GM10266 (cell line): Measurements from ENCODE around the gene BPTF.
"Not testable (repeated sequence)": the region's sequence is repeated elsewhere in the genome, so short reads cannot be mapped to it uniquely, and the experiment has no call there.

Source experiments
- DNase-seq: peaks from one replicate; pipeline ENCODE4 v3.0.0; 2012; ENCODE audit errors: extremely low spot score
- TF ChIP-seq, protein P1 (sequence below): IDR thresholded peaks from 2 replicates; pipeline ENCODE4 v1.5.1; 2012; ENCODE audit warnings: mild to moderate bottlenecking, low read depth; ENCODE audit not compliant: control insufficient read depth, insufficient read depth; ENCODE audit errors: missing control alignments

Gene BPTF

DNA sequence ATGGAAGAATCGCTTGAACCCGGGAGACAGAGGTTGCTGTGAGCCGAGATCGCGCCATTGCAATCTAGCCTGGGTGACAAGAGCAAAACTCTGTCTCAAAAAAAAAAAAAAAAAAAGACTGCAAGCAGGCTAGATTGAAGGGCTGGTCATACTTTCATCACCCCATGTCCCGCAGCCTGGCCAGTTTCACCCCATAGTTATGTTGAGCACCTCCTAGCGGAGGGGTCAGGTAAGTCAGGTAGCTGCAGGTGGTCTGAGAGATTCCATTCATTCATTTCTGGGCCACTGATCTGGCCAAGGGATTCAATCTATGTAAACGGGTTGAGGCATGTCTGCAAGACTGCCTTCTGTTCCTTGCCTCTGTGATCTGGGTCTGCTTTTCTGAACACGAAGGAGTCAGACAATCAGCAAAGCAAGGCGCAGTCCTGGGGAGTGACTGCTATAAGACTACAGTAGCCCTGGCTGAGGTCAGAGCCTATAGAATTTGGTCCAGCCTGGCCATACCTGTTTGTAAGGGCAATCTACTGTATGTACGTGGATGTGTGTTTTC, 23.6 kb upstream of the BPTF start:
- DNase-seq: no peak
- TF ChIP-seq, protein P1, sequence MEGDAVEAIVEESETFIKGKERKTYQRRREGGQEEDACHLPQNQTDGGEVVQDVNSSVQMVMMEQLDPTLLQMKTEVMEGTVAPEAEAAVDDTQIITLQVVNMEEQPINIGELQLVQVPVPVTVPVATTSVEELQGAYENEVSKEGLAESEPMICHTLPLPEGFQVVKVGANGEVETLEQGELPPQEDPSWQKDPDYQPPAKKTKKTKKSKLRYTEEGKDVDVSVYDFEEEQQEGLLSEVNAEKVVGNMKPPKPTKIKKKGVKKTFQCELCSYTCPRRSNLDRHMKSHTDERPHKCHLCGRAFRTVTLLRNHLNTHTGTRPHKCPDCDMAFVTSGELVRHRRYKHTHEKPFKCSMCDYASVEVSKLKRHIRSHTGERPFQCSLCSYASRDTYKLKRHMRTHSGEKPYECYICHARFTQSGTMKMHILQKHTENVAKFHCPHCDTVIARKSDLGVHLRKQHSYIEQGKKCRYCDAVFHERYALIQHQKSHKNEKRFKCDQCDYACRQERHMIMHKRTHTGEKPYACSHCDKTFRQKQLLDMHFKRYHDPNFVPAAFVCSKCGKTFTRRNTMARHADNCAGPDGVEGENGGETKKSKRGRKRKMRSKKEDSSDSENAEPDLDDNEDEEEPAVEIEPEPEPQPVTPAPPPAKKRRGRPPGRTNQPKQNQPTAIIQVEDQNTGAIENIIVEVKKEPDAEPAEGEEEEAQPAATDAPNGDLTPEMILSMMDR: no peak

DNA sequence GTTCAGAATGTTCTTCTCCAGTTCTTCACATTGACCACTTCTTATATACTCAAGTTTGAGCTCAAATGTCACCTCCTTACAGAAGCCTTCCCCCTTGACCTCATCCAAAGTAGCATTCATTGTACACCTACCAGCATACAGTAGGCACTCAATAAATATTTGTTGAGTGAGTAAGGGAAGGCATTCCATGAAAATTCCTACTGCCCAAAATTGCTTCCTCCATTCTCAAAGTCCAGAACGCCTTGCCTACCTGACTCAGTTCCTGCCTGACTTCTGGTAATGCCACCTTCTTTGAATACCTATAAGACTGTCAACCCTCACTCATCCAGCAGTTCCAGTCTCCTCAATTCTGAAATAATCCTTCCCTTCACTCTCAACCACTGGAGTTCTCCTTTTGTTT, 14.8 kb upstream of the BPTF start:
- TF ChIP-seq, protein P1: no peak
- no peak for DNase-seq

DNA sequence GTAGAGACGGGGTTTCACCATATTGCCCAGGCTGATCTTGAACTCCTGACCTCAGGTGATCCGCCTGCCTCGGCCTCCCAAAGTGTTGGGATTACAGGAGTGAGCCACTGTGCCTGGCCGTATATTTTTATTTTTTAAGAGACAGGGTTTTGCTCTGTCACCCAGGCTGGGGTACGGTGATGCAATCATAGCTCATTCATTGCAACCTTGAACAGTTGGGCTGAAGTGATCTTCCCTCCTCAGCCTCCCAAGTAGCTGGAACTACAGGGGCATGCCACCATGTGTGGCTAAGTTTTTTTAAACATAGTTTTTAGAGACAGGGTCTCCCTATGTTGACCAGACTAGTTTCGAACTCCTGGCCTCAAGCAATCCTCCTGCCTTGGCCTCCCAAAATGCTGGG, 12.9 kb upstream of the BPTF start:
- DNase-seq: not testable (repeated sequence)

DNA sequence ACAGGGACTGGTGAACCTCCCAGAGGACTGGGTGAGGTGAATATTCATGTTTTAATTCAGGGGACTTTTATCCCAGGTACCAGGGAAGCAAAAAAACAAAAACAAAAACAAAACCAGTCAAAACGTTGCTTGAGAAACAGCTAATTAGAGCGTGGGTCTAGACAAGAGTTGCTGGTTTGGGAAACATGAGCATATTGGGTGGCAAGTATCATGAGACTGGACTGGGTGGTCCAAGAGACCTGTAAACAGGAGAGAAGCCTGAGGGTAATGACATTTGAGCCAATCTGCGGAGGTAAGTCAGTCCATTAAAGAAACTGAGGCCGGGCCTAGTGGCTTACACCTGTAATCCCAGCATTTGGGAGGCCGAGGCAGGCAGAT, 11.5 kb upstream of the BPTF start:
- TF ChIP-seq, protein P1: no peak
- DNase-seq: no peak

DNA sequence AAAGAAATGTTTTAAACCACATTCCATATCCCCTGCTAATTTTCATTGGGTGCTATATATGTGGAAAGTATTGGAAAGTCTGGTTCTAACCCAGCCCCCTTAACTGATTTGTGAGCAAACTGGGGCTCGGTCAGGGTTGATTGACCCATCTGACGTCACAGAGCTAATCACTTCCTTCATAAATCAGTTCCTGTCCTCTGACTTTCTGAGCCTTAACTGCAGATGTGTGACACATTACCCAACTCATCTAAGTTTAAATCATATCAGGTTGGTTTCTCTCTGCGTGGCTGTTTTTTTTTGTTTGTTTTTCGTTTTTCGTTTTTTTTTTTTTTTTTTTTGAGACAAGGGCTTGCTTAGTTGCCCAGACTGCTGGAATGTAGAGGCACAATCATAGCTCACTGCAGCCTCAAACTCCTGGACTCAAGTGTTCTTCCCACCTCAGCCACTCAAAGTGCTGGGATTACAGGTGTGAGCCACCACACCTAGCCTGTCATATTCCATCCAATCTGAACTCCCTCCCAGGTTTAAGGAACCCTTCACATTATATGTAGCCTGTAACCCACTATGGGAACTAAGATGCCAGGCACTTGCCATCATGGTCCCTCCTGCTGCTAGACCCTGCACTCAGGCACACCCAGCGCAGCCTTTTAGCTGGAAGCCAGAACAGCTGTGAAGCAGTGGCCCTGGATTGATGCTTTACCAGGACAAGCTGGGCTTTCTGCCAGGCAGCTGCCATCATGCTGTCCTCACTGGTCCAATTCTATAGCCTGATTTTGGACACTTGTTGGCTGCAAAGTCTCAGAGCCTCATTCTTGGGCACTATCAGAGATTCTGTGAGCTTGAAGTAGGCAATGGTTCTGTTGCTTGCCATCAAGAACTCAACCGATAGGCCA, 6.9 kb upstream of the BPTF start:
- TF ChIP-seq, protein P1: no peak
- peak; percentile 71 for DNase-seq

DNA sequence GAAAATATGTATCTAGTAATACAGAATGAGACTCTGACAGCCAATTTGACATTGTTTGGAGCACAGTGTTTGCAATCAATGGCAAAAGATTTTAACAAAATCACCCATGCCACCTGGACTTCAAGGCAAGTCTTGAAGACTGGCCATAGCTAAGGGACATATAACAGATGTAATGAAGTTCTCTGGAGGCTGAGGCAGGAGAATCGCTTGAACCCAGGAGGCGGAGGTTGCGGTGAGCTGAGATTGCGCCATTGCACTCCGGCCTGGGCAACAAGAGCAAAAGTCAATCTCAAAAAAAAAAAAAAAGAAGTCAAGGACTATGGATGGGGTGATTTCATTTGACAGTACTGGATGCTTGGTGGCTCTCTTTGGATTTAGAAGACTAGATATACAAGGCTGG, 5.6 kb upstream of the BPTF start:
- no peak for DNase-seq
- TF ChIP-seq, protein P1: no peak

DNA sequence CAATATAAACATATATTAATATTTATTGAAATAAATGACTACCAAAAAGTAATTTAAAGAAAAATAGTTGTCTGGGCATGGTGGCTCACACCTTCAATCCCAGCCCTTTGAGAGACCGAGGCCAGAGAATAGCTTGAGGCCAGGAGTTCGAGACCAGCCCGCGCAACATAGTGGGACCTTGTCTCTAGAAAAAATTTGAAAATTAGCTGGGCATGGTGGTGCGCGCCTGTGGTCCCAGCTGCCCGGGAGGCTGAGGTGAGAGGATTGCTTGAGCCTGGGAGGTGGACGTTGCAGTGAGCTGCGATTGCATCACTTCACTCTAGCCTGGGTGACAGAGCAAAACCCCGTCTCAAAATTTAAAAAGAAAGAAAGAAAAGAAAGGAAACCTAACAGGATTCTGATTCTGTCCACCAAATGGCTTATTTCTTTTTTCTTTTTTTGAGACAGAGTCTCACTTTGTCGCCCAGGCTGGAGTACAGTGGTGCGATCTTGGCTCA, 3.4 kb upstream of the BPTF start:
- no peak for DNase-seq
- TF ChIP-seq, protein P1: no peak
